C4-2B (cell line): Measurements from ENCODE around the gene SRC.
"Not testable (repeated sequence)": the region's sequence is repeated elsewhere in the genome, so short reads cannot be mapped to it uniquely, and the experiment has no call there.

ENCODE experiments used
- H3K27ac ChIP-seq: fragments of 450-650 bp; 2 replicates; pipeline ENCODE4 v1.5.1; 2017
- CTCF ChIP-seq: fragments of 450-650 bp; conservative IDR thresholded peaks from 2 replicates; pipeline ENCODE4 v1.5.1; 2017; ENCODE audit warnings: mild to moderate bottlenecking
- ZFX ChIP-seq: fragments of 450-650 bp; IDR thresholded peaks from 2 replicates; pipeline ENCODE4 v1.6.1; 2017

The SRC gene

GRCh38 chr20:37339208-37339607 lies 6.7 kb upstream of the SRC start:
- H3K27ac ChIP-seq, result no peak overlapping the region
- TF ChIP-seq ZFX, result no peak
- TF ChIP-seq CTCF, result no peak

GRCh38 chr20:37339764-37340109 lies 6.2 kb upstream of the SRC start:
- not testable (repeated sequence) for H3K27ac ChIP-seq

DNA sequence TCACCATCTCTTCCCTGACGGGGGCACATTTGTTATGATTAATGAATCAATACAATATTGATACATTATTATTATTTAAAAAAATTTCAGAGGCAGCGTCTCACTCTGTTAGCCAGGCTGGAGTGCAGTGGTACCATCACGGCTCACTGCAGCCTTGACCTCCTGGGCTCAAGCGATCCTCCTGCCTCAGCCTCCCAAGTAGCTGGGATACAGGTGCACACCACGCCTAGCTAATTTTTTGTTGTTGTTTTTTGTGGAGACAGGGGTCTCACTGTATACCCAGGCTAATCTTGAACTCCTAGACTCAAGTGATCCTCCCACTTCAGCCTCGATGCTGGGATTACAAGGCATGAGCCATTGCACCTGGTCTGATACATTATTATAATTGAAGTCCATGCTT lies 4.9 kb upstream of the SRC start:
- no peak overlapping the region for H3K27ac ChIP-seq
- TF ChIP-seq CTCF (no peak), ZFX (no peak)

GRCh38 chr20:37341632-37342031 lies 4.3 kb upstream of the SRC start:
- TF ChIP-seq ZFX (no peak), CTCF (no peak)
- H3K27ac ChIP-seq, result no peak overlapping the region

DNA sequence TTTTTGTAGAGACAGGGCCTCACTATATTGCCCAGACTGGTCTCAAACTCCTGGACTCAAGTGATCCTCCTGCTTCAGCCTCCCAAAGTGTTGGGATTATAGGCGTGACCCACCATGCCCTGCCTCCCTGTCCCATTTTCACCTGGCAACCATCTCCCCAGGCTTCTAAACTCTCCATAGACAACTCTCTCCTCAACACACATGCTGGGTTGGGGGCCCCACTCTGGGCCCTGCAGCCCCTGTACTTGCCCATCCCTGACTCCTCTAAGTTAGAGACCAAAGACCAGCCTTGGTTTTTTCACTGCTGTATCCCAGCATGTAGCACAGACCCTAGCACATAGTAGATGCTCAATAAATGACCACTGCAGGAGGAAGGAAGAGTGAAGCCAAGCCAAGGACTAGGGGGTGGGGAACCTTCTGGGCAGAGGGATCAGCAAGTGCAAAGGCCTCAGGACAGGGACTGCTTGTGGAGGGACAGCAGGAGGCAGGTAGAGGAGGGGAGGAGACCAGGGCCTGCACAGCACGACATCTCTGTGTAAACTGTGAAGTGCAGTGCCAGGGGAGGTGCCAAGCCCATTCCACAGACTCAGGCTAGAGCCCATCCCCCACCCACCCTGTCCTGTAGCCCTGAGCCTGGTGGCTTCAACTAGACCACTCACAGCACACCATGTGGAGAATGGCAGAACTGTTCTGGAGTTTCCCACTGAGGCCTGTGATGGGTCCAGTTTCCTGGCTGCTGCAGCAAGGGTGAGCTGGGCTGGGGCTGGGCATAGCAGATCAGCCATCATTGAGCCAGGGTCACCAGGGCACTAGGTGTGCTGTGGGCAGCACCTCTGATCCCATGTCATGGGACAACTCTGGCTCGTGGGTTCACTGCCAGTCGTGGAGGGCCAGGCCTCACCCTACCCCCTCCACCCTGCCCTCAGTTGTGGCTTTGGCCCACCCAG lies 3.4 kb upstream of the SRC start:
- no peak for TF ChIP-seq CTCF
- no peak overlapping the region for H3K27ac ChIP-seq

GRCh38 chr20:37343212-37343993 lies 2.5 kb upstream of the SRC start:
- H3K27ac ChIP-seq, result no peak overlapping the region

DNA sequence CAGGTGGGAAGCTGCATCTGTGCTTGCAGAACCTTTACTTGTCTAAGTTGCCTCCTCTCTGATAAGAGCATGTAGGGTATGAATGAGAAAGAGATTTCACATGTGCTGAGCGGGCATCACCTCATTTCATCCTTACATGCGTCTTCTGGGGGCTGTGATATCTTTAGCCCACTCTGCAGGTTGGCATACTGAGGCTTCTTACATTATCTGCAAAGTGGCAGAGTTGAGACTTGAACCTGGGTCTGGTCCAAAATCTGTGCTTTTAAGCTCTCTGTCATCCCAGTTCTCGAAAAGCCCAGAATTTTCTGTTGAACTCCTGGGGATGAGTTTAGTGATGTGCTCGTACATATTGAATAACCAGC lies 2.0 kb upstream of the SRC start:
- H3K27ac ChIP-seq, result no peak overlapping the region
- TF ChIP-seq ZFX (no peak), CTCF (no peak)

More at GRCh38 chr20:37343212-37343993, 2.5 kb upstream of the SRC start:
- TF ChIP-seq ZFX, result no peak
- no peak for TF ChIP-seq CTCF
